IPS-NIHi11 (cell line): ENCODE measurements around the gene SLC47A1.

Experiments used
- DNase-seq: peaks from one replicate; pipeline ENCODE4 v3.0.0; 2012; ENCODE audit warnings: mixed read lengths, low spot score

SLC47A1 gene

DNA sequence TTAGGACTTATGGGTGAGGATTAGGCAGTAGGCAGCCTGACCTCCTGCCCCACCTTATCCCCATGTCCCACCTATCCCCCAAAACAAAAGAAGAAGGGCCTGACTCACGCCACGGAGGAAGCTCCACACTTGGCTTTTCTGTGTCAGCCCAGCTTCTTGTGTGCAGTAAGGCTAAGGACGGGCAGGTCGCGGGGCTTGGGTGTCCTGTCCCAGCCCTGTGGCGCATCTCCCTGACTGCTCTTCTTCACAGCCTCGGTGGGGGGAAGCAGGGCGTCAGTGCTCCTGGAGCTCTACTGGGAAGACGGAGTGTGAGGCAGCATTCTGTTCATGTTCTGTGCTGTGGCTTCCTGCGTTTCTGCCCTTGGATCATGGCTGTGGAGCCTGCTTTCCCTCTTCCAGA is 80.3 kb downstream of the SLC47A1 start:
- DNase-seq: no peak

DNA sequence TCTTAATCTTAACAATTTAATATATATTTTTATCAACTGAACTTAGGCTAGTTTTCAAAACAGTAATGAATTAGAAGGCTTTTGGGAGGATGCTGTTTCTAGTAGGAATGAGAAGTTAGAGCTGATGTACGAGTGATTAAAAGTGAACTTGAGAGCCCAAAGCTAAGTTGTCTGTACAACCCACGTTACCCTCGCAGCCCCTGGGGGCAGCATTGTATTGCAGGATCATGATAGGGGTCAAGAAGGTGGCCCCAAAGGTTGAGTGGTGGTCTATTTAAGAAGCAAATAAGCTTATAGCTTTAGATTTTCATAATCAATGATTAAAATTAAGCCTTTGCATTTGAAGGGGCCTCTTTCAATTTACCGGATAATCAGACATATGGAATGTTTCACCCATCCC is 81.2 kb downstream of the SLC47A1 start:
- DNase-seq: no peak

DNA sequence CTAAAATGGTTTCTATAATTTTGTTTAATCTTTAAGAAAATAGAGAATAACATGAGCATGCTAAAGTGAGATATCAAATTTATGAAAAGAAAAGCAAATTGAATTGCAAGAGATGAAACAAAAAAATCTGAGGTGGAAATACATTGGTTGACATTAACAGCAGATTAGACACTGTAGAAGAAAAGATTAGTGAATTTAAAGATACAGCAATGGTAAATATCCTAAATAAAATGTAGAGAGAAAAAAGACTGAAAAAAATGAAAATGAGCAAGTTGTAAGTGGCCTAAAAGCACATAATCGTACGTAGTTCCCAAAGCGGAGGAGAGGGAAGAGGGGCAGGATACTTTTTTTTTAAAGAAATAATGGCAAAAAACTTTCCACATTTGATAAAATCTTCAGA is 84.4 kb downstream of the SLC47A1 start:
- DNase-seq: no peak

GRCh38 chr17:19619705-19620325 is 86.2 kb downstream of the SLC47A1 start:
- no peak for DNase-seq

DNA sequence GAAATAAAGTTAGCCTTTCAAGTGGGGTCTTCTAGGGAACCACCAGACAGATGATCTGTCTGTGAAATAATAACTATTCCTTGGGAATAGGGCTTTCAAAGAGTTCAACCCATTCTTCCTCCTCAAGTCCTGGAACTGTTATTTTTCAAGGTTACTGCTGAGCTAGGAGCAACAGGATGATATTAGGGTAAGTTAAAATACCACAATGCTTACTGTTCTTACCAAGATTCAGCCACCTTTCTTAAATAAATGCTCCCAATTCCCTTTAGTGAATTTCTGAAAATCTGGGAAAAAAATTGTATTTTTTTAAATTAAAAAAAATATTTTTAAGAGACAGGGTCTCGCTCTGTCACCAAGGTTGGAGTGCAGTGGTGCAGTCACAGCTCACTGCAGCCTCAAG is 88.0 kb downstream of the SLC47A1 start:
- DNase-seq: no peak

GRCh38 chr17:19626079-19626478 is 92.4 kb downstream of the SLC47A1 start:
- DNase-seq: no peak
